AG10803 (cell line): ENCODE results near the gene LSAMP.

Experiments used
- DNase-seq: peaks from one replicate; pipeline ENCODE4 v3.0.0; 2010; ENCODE audit warnings: low read depth
- H3K4me3 ChIP-seq: 2 replicates; pipeline ENCODE4 v1.5.1; 2011; ENCODE audit warnings: mild to moderate bottlenecking, low read length, control low read depth
- TF ChIP-seq, protein P1 (sequence below): conservative IDR thresholded peaks from 2 replicates; pipeline ENCODE4 v1.5.1; 2011; ENCODE audit warnings: mild to moderate bottlenecking, low read length, control low read depth, inconsistent platforms

LSAMP gene

DNA sequence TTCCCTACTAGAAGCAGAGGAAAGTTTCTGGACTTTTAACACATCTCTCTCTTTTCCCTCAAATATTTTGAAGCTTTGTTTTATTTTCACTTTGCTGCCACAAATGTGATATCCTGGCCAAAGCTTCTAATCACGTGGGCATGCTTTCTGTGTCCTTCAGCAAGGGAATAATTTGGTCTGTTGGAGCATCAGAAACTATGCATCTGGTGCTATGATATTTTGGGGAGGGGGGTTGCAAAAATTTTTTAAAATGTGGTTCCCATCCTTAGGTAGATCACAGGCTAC is 567.7 kb downstream of the LSAMP start:
- DNase-seq, result no peak
- peak overlapping the region; percentile 28; the same call in 1 of the 2 replicates for H3K4me3 ChIP-seq
- TF ChIP-seq, protein P1, sequence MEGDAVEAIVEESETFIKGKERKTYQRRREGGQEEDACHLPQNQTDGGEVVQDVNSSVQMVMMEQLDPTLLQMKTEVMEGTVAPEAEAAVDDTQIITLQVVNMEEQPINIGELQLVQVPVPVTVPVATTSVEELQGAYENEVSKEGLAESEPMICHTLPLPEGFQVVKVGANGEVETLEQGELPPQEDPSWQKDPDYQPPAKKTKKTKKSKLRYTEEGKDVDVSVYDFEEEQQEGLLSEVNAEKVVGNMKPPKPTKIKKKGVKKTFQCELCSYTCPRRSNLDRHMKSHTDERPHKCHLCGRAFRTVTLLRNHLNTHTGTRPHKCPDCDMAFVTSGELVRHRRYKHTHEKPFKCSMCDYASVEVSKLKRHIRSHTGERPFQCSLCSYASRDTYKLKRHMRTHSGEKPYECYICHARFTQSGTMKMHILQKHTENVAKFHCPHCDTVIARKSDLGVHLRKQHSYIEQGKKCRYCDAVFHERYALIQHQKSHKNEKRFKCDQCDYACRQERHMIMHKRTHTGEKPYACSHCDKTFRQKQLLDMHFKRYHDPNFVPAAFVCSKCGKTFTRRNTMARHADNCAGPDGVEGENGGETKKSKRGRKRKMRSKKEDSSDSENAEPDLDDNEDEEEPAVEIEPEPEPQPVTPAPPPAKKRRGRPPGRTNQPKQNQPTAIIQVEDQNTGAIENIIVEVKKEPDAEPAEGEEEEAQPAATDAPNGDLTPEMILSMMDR, result no peak

DNA sequence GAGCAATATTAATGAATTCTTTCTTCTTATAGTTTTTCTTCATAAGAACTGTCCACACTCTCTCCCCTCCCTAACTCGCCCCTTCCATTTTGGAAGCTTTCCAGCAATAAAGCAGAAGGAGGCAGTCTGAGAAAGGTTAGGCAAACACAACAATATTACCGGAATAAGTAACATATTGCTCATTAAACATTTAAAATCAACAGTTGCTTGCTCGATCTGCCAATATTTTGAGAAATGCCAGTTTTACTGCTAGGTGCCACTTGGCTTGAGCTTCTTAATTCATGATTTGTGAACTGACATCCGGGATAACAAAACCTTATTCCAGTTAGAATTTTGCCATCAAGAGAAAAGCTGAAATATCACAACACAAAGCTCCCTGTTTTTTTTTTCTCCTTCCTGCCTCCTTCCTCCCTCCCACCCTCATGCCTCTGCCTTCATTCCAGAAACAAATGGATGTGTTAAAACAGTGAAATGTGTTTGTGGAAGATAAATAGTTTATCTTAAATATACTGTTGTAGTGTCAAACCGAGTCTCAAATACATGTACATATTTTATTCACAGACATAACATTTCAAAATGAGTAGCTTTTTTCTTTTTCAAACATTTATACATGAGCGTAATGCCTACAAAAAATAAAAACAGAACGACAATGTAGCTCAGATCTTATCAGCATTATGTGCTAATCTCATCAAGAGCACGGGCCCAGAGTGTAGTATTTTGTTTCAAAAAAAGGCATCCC is 568.2 kb downstream of the LSAMP start:
- TF ChIP-seq, protein P1, result no peak
- peak overlapping the region; percentile 28; the same call in 1 of the 2 replicates for H3K4me3 ChIP-seq
- no peak for DNase-seq

- DNase-seq, result no peak
- no peak overlapping the region for H3K4me3 ChIP-seq
- TF ChIP-seq, protein P1, result no peak
These were observed 569.8 kb downstream of the LSAMP start for GRCh38 chr3:115875460-115875859.

DNA sequence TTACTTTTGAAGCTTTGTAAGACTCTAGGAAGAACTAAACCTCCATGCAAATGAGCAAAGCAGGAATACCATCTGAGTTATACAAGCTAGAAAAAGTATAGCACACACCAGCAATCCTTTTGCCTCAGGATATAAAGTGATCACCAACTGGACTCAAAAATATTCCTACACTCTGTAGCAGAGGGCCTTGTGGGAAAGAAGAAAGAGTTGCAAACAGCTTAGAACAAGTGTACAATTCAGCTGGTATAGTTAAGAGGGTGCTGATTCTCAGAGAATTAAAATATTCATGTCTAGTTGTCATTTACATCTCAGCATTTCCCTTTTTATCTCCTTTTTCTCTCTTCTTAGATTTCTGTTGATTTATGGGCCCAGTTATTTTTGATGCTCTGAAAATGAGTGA is 573.6 kb downstream of the LSAMP start:
- TF ChIP-seq, protein P1, result no peak
- no peak overlapping the region for H3K4me3 ChIP-seq
- DNase-seq, result no peak

- no peak for DNase-seq
- no peak overlapping the region for H3K4me3 ChIP-seq
- TF ChIP-seq, protein P1, result no peak
These were observed 580.4 kb downstream of the LSAMP start for GRCh38 chr3:115864911-115865310.

- TF ChIP-seq, protein P1, result no peak
- DNase-seq, result no peak
- no peak overlapping the region for H3K4me3 ChIP-seq
These were observed 582.4 kb downstream of the LSAMP start for GRCh38 chr3:115862849-115863248.

GRCh38 chr3:115862099-115862498 is 583.2 kb downstream of the LSAMP start:
- H3K4me3 ChIP-seq, result no peak overlapping the region
- TF ChIP-seq, protein P1, result no peak
- no peak for DNase-seq
